ENCODE data around the gene NSUN7.

Gene NSUN7

DNA sequence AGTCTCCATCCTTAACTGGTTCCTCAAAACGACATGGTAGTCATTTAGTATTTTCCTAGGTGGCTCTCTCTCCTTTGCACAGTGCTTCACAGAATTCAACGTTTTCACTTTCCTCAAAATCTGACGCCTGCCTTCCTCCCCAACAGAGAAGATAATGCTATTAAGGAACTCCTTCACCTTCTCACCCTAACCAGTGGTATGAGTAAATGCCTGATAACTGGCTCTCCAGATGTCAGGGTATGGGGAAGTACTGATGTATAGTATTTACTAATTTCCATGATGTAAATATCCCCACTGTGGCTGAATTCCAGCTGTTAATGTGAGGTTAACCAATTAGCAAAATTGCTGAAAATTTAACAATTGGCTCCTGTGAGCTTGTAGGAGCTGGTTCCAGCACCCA, 28.8 kb upstream of the NSUN7 start:
- ChIA-PET POLR2A (no interaction called here), CTCF (no interaction called here)
- no peak for TF ChIP-seq HDGF (IDR thresholded peaks at IDR 0.05; ENCODE audit: borderline replicate concordance)
- no peak for TF ChIP-seq ZNF384 (IDR thresholded peaks at IDR 0.05)
- TF ChIP-seq SP1 (IDR thresholded peaks at IDR 0.05) = no peak
- no peak for TF ChIP-seq CTBP1 (IDR thresholded peaks at IDR 0.05; ENCODE audit: borderline replicate concordance)
- no peak for DNase-seq (ENCODE audit: extremely low spot score)

DNA sequence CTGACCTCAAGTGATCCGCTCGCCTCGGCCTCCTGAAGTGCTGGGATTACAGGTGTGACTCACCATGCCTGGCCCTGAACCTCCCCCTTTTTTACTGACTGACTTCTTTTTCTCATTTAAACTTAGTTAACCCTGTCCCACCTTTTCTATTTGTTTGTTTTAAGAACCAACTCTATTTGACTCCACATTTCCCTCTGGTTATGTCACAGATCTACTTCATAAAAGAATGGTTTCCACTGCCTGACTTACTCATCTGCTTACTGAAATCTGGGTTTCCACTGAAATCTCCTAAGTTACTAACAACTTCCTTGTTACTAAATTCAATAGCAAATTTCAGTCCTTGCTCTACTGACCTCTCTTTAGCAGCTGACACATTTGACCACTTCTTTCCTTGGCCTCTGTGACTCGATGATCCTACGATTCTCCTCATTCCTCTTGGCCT, 28.0 kb upstream of the NSUN7 start:
- CTCF ChIA-PET = no interaction called here
- no peak for DNase-seq (ENCODE audit: extremely low spot score)

DNA sequence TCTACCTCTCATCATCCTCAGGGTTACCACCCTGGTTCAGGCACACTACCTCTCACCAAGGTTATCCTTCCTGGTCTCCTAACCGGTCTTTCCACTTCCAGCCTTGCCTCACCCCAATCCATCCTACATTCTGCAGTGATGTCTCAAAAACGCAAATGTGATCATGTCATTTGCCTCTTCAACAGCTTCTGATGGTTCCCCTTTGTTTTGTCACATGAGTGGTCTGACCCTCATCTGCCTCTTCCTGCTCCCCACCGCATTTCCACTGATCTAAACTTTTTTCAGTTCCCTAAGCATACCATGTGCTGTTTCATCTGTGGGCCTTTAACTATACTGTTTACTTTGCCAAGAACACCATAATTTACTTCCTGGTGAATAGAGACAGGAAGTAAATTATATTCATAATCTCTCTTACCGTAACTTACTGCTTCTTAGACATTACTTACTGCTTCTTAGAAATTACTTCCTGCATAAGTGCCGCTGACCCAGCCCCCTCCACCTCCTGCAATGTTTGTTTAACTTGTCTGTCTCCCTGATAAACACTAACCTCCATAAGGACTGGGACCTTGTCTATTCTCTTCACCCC, 27.1 kb upstream of the NSUN7 start:
- CTCF ChIA-PET = no interaction called here
- no peak for TF ChIP-seq FOXA1 (IDR thresholded peaks at IDR 0.05)
- TF ChIP-seq NFRKB (IDR thresholded peaks at IDR 0.05) = no peak
- TF ChIP-seq, protein P1, sequence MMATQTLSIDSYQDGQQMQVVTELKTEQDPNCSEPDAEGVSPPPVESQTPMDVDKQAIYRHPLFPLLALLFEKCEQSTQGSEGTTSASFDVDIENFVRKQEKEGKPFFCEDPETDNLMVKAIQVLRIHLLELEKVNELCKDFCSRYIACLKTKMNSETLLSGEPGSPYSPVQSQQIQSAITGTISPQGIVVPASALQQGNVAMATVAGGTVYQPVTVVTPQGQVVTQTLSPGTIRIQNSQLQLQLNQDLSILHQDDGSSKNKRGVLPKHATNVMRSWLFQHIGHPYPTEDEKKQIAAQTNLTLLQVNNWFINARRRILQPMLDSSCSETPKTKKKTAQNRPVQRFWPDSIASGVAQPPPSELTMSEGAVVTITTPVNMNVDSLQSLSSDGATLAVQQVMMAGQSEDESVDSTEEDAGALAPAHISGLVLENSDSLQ (IDR thresholded peaks at IDR 0.05) = no peak
- TF ChIP-seq ELF4 (IDR thresholded peaks at IDR 0.05) = no peak
- TF ChIP-seq BHLHE40 (IDR thresholded peaks at IDR 0.05; ENCODE audit: borderline replicate concordance) = no peak
- TF ChIP-seq ZNF384 (IDR thresholded peaks at IDR 0.05) = no peak
- no peak for TF ChIP-seq HDGF (IDR thresholded peaks at IDR 0.05; ENCODE audit: borderline replicate concordance)
- no peak for DNase-seq (ENCODE audit: extremely low spot score)
- POLR2A ChIA-PET = no interaction called here

More for the DNA sequence above, 28.0 kb upstream of the NSUN7 start:
- POLR2A ChIA-PET = no interaction called here
- TF ChIP-seq SUZ12 (IDR thresholded peaks at IDR 0.05) = no peak
- no peak for TF ChIP-seq LEF1 (IDR thresholded peaks at IDR 0.05; ENCODE audit: borderline replicate concordance)
- no peak for TF ChIP-seq ELF4 (IDR thresholded peaks at IDR 0.05)
- no peak for TF ChIP-seq FOXA1 (IDR thresholded peaks at IDR 0.05)
- no peak for TF ChIP-seq TARDBP (IDR thresholded peaks at IDR 0.05)
- TF ChIP-seq FOXM1 (IDR thresholded peaks at IDR 0.05; ENCODE audit: borderline replicate concordance) = no peak
- TF ChIP-seq CTBP1 (IDR thresholded peaks at IDR 0.05; ENCODE audit: borderline replicate concordance) = no peak
- TF ChIP-seq, protein P1 (IDR thresholded peaks at IDR 0.05) = no peak
- TF ChIP-seq HDGF (IDR thresholded peaks at IDR 0.05; ENCODE audit: borderline replicate concordance) = no peak
- no peak for TF ChIP-seq ZNF384 (IDR thresholded peaks at IDR 0.05)
- no peak for TF ChIP-seq ARNT (IDR thresholded peaks at IDR 0.05)
- TF ChIP-seq SP1 (IDR thresholded peaks at IDR 0.05) = no peak
- TF ChIP-seq FOXK2 (IDR thresholded peaks at IDR 0.05) = no peak
- TF ChIP-seq L3MBTL2 (conservative IDR thresholded peaks at IDR 0.05) = no peak
- no peak for TF ChIP-seq NFRKB (IDR thresholded peaks at IDR 0.05)
- TF ChIP-seq BHLHE40 (IDR thresholded peaks at IDR 0.05; ENCODE audit: borderline replicate concordance) = no peak

DNA sequence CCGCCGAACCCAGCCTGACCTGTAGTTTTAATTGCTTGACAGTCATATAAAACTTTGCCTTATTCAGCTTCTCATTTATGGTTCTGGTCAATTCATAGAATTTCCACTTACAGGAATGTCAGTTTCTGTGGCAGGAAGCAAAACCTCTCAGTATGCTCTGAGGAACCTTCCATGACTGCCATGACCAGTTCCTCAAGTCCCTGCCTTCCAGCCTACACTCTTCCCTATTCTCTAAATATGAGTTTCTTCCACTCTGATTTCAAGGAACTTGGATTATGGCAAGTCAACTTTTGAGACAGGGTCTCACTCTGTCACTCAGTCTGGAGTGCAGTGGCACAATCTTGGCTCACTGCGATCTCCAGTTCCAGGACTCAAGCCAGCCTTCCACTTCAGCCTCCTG, 26.0 kb upstream of the NSUN7 start:
- CTCF ChIA-PET = no interaction called here
- POLR2A ChIA-PET = no interaction called here
- TF ChIP-seq ZNF384 (IDR thresholded peaks at IDR 0.05) (no peak), FOXK2 (IDR thresholded peaks at IDR 0.05) (no peak), ARNT (IDR thresholded peaks at IDR 0.05) (no peak), LEF1 (IDR thresholded peaks at IDR 0.05; ENCODE audit: borderline replicate concordance) (no peak), SP1 (IDR thresholded peaks at IDR 0.05) (no peak), CTBP1 (IDR thresholded peaks at IDR 0.05; ENCODE audit: borderline replicate concordance) (no peak), FOXA1 (IDR thresholded peaks at IDR 0.05) (no peak), L3MBTL2 (conservative IDR thresholded peaks at IDR 0.05) (no peak), BHLHE40 (IDR thresholded peaks at IDR 0.05; ENCODE audit: borderline replicate concordance) (no peak), NFRKB (IDR thresholded peaks at IDR 0.05) (no peak), ELF4 (IDR thresholded peaks at IDR 0.05) (no peak), TARDBP (IDR thresholded peaks at IDR 0.05) (no peak), HDGF (IDR thresholded peaks at IDR 0.05; ENCODE audit: borderline replicate concordance) (no peak), SUZ12 (IDR thresholded peaks at IDR 0.05) (no peak), FOXM1 (IDR thresholded peaks at IDR 0.05; ENCODE audit: borderline replicate concordance) (no peak)
- TF ChIP-seq, protein P1 (IDR thresholded peaks at IDR 0.05) = no peak
- DNase-seq (ENCODE audit: extremely low spot score) = no peak

GRCh38 chr4:40728333-40728732, 21.4 kb upstream of the NSUN7 start:
- DNase-seq (ENCODE audit: extremely low spot score) = no peak
- ChIA-PET POLR2A (interaction anchor here (0.7 kb wide), 1 partner anchor 550 kb away, joined by 3 read pairs; no protein-coding TSS in a partner anchor), CTCF (interaction anchor here (0.6 kb wide), 1 partner anchor 184 kb away, joined by 3 read pairs; no protein-coding TSS in a partner anchor)
- TF ChIP-seq NFRKB (IDR thresholded peaks at IDR 0.05) (no peak), CTBP1 (IDR thresholded peaks at IDR 0.05; ENCODE audit: borderline replicate concordance) (no peak), SUZ12 (IDR thresholded peaks at IDR 0.05) (no peak), FOXM1 (IDR thresholded peaks at IDR 0.05; ENCODE audit: borderline replicate concordance) (no peak), TARDBP (IDR thresholded peaks at IDR 0.05) (no peak), ZNF384 (IDR thresholded peaks at IDR 0.05) (no peak), ELF4 (IDR thresholded peaks at IDR 0.05) (no peak), ARNT (IDR thresholded peaks at IDR 0.05) (no peak), FOXK2 (IDR thresholded peaks at IDR 0.05) (no peak), SP1 (IDR thresholded peaks at IDR 0.05) (no peak), LEF1 (IDR thresholded peaks at IDR 0.05; ENCODE audit: borderline replicate concordance) (no peak), L3MBTL2 (conservative IDR thresholded peaks at IDR 0.05) (no peak), HDGF (IDR thresholded peaks at IDR 0.05; ENCODE audit: borderline replicate concordance) (no peak)
- TF ChIP-seq, protein P1 (IDR thresholded peaks at IDR 0.05) = no peak
